ENCODE measurements around the gene CLRN3. TPM values are rescaled to one million over a fixed set of nuclear protein-coding genes. Genes with fewer than 3 reads are reported as not detected.

CLRN3 gene
- total RNA-seq, 4 donors from 2014 or later, result not detected

DNA sequence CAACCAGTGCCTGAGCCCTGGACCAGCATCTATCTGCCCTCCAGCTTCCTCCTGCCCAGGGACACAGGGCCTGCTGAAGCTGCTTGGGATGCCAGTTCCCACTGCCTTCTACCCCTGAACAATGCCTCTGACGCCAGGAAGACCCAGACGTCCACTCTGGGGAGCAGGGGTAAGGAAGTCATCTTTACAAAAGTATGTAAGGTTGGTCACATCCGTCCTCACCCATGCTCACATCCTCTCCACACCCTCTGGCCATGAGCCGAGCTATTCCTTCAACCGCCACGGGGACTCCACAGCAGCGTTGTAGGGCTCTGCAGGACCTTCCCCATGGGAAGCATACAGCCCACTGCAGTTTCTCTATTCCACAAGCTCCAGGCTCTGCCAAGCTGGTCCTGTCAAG, 58.5 kb downstream of the CLRN3 start:
- Histone ChIP-seq H3K4me3 (no peak overlapping the region), H3K27ac (no peak overlapping the region)
- DNase-seq (ENCODE audit: low spot score in 2 of 2), result no peak

DNA sequence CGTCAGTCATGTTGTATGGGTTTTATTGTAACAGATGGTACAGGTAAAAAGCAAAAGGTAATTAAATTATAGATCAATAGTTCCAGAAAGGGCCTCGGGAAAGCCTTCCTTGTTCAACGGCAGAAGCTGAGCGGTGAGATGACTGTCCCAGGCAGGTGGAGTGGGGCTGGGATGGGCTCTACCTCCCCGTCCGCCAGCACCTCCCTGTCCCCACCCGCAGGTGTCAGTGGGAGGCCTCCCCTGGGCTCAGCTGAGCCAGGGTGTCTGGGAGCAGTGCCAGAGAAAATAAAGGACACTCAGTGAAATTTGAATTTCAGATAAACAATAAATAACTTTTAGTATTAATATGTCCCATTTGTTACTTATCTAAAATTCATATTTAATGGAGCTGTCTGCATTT, 58.9 kb downstream of the CLRN3 start:
- TF ChIP-seq, protein P1, sequence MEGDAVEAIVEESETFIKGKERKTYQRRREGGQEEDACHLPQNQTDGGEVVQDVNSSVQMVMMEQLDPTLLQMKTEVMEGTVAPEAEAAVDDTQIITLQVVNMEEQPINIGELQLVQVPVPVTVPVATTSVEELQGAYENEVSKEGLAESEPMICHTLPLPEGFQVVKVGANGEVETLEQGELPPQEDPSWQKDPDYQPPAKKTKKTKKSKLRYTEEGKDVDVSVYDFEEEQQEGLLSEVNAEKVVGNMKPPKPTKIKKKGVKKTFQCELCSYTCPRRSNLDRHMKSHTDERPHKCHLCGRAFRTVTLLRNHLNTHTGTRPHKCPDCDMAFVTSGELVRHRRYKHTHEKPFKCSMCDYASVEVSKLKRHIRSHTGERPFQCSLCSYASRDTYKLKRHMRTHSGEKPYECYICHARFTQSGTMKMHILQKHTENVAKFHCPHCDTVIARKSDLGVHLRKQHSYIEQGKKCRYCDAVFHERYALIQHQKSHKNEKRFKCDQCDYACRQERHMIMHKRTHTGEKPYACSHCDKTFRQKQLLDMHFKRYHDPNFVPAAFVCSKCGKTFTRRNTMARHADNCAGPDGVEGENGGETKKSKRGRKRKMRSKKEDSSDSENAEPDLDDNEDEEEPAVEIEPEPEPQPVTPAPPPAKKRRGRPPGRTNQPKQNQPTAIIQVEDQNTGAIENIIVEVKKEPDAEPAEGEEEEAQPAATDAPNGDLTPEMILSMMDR (IDR thresholded peaks at IDR 0.05), result no peak
- TF ChIP-seq POLR2A (IDR thresholded peaks at IDR 0.05) (no peak), EP300 (IDR thresholded peaks at IDR 0.05) (no peak), POLR2AphosphoS5 (IDR thresholded peaks at IDR 0.05) (no peak)
- H3K4me1 ChIP-seq, result no peaks in the 10 kb centered on the region
- DNase-seq (ENCODE audit: low spot score in 2 of 2), result no peak
- WGBS, result 63% methylated on average over 7 of the region's 7 CpGs
- no peak overlapping the region for H3K27ac ChIP-seq
- no peaks in the 10 kb centered on the region for H3K9me3 ChIP-seq
- H3K4me3 ChIP-seq, result no peak overlapping the region
- H3K36me3 ChIP-seq, result no peaks in the 10 kb centered on the region
- peaks cover 40% of the 10 kb centered on the region for H3K27me3 ChIP-seq

More for the DNA sequence above, 58.5 kb downstream of the CLRN3 start:
- H3K27me3 ChIP-seq, result peaks cover 44% of the 10 kb centered on the region
- TF ChIP-seq POLR2A (IDR thresholded peaks at IDR 0.05) (no peak), EP300 (IDR thresholded peaks at IDR 0.05) (no peak), POLR2AphosphoS5 (IDR thresholded peaks at IDR 0.05) (no peak)
- TF ChIP-seq, protein P1 (IDR thresholded peaks at IDR 0.05), result no peak
- WGBS, result 84% methylated on average over 7 of the region's 7 CpGs
- H3K4me1 ChIP-seq, result no peaks in the 10 kb centered on the region
- H3K36me3 ChIP-seq, result no peaks in the 10 kb centered on the region
- no peaks in the 10 kb centered on the region for H3K9me3 ChIP-seq

DNA sequence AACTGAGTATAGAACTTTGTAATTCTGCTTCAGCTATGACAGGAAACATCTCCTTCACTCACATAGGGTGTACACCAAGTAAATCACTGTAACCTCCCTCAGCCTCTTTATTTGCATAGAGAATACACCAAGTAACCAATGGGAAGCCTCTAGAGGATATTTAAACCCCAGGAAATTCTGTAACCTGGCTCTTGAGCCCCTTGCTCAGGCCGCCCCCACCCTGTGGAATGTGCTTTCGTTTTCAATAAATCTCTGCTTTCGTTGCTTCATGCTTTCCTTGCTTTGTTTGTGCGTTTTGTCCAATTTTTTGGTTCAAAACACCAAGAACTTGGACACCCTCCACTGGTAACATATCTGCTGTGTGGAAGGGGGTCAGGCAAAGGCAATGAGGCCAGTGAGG, 60.2 kb downstream of the CLRN3 start:
- Histone ChIP-seq H3K36me3 (no peaks in the 10 kb centered on the region), H3K4me3 (no peak overlapping the region), H3K9me3 (no peaks in the 10 kb centered on the region), H3K27me3 (peaks cover 31% of the 10 kb centered on the region), H3K27ac (no peak overlapping the region), H3K4me1 (no peaks in the 10 kb centered on the region)
- 50% methylated on average over 4 of the region's 4 CpGs for WGBS
- DNase-seq (ENCODE audit: low spot score in 2 of 2), result no peak
- TF ChIP-seq, protein P1 (IDR thresholded peaks at IDR 0.05), result no peak
- TF ChIP-seq EP300 (IDR thresholded peaks at IDR 0.05), result no peak

DNA sequence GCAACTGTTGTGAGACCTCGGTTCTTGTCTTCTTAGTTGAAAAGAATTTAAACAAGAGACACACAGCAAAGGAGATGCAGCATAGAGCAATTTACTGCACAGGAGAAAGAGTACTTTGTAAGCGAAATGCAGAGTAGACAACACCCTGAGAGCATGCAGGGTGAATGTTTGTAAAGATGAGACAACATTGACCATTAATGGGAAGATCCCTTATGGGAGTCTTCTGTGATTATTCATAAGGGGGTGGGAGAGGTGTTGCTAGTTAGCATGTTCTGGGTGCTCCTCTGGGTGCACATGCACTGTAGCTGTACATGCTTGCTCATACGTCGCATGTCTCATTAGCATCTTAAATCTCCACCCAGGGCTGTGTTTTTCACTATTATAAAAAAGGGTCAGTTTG, 62.3 kb downstream of the CLRN3 start:
- Histone ChIP-seq H3K4me1 (no peaks in the 10 kb centered on the region), H3K27me3 (peaks cover 19% of the 10 kb centered on the region), H3K9me3 (no peaks in the 10 kb centered on the region), H3K4me3 (no peak overlapping the region), H3K36me3 (no peaks in the 10 kb centered on the region), H3K27ac (no peak overlapping the region)
- DNase-seq (ENCODE audit: low spot score in 2 of 2), result no peak
- WGBS, result 82% methylated on average over 4 of the region's 4 CpGs
- TF ChIP-seq EP300 (IDR thresholded peaks at IDR 0.05), result no peak
- TF ChIP-seq, protein P1 (IDR thresholded peaks at IDR 0.05), result no peak
- TF ChIP-seq POLR2AphosphoS5 (IDR thresholded peaks at IDR 0.05), result no peak
- no peak for TF ChIP-seq POLR2A (IDR thresholded peaks at IDR 0.05)

Other genes starting within 250 kb of the CLRN3 start
- 1 to 10 TPM in 1 of 4 donors, under 1 TPM in 1, not detected in 2; 0.39 to 1.4 TPM for gene FOXI2, start 155.8 kb downstream of the CLRN3 start, total RNA-seq
- 10 to 100 TPM; 10.2 to 46.8 (median 28.8) TPM for gene PTPRE, start 14.2 kb upstream of the CLRN3 start, total RNA-seq
- gene MKI67, start 233.5 kb upstream of the CLRN3 start, total RNA-seq, result 10 to 100 TPM in 1 of 4 donors, 1 to 10 TPM in 3; 5.6 to 13.0 (median 8.9) TPM